ENCODE results near the gene HSH2D.

DNA sequence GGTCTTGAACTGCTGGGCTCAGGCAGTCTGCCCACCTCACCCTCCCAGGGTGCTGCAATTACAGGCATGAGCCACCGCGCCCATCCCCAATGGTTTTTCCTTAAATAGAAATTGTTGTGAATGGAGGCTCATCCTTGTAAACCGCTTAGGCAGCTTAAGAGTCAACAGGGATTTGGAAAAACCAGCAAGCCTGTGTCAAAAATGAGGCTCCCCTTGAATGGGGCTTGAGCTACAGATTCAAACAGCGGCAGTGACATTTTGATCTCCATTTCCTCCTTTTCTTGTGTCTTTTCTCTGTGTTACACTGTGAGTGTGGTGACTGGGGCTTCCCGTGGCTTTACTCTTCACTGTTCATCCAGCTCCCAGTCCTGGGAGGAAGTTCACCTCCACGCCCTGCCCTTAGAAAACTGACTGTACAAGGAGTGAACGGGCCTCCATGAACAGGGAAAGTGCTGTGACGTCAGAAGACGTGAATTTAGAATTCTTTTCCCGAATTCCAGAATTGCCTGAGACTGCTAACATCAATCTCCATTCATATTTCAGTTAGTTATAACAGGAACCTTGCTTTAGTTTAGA is 47.1 kb upstream of the HSH2D start:
- TF ChIP-seq CTCF (IDR thresholded peaks at IDR 0.05; ENCODE audit: low read depth, low read length) (no peak), EZH2phosphoT487 (IDR thresholded peaks at IDR 0.05; ENCODE audit: low read depth) (no peak)

Data from OCI-LY3 (cell line).